Mucosa of stomach (tissue), 1 donor: ENCODE measurements around the gene POLD2.
"Not testable (repeated sequence)": the region's sequence is repeated elsewhere in the genome, so short reads cannot be mapped to it uniquely, and the experiment has no call there.

Experiments
- H3K27me3 ChIP-seq: one replicate; pipeline ENCODE4 v1.7.0; 2013; ENCODE audit warnings: mild to moderate bottlenecking, low read length; ENCODE audit not compliant: control insufficient read depth, insufficient read depth
- H3K36me3 ChIP-seq: one replicate; pipeline ENCODE4 v1.7.0; 2013; ENCODE audit warnings: low read length; ENCODE audit not compliant: control insufficient read depth, insufficient read depth
- H3K4me1 ChIP-seq: one replicate; pipeline ENCODE4 v1.7.0; 2013; ENCODE audit warnings: mild to moderate bottlenecking, low read length; ENCODE audit not compliant: control insufficient read depth, insufficient read depth
- H3K4me3 ChIP-seq: one replicate; pipeline ENCODE4 v1.7.0; 2013; ENCODE audit warnings: low read length
- H3K9ac ChIP-seq: one replicate; pipeline ENCODE4 v1.7.0; 2013; ENCODE audit warnings: mild to moderate bottlenecking, low read length, moderate library complexity
- H3K9me3 ChIP-seq: one replicate; pipeline ENCODE4 v1.7.0; 2013; ENCODE audit warnings: mild to moderate bottlenecking, low read length, moderate library complexity; ENCODE audit not compliant: control insufficient read depth
- donor health status: Pancreatic carcinoma.

POLD2 gene

GRCh38 chr7:44126574-44126973 lies 3.2 kb upstream of the POLD2 start:
- H3K4me1 ChIP-seq, result peaks cover 15% of the 10 kb centered on the region
- not testable (repeated sequence) for H3K9ac ChIP-seq, H3K36me3 ChIP-seq

GRCh38 chr7:44124822-44125202 lies 1.5 kb upstream of the POLD2 start:
- H3K4me3 ChIP-seq, result no peak overlapping the region
- H3K27me3 ChIP-seq, result no peaks in the 10 kb centered on the region
- no peak overlapping the region for H3K9ac ChIP-seq
- peaks cover 20% of the 10 kb centered on the region for H3K4me1 ChIP-seq
- H3K36me3 ChIP-seq, result no peaks in the 10 kb centered on the region
- no peaks in the 10 kb centered on the region for H3K9me3 ChIP-seq

More at GRCh38 chr7:44126574-44126973, 3.2 kb upstream of the POLD2 start:
- not testable (repeated sequence) for H3K9me3 ChIP-seq, H3K27me3 ChIP-seq, H3K4me3 ChIP-seq

GRCh38 chr7:44122529-44122928 lies 819 bp downstream of the POLD2 start:
- Histone ChIP-seq H3K4me1 (peaks cover 20% of the 10 kb centered on the region), H3K4me3 (peak overlapping the region; percentile 66), H3K9me3 (no peaks in the 10 kb centered on the region), H3K9ac (peak overlapping the region; percentile 67), H3K36me3 (no peaks in the 10 kb centered on the region), H3K27me3 (no peaks in the 10 kb centered on the region)

GRCh38 chr7:44121761-44122420 lies 1.5 kb downstream of the POLD2 start:
- no peak overlapping the region for H3K9ac ChIP-seq
- H3K4me1 ChIP-seq, result peaks cover 20% of the 10 kb centered on the region
- H3K9me3 ChIP-seq, result no peaks in the 10 kb centered on the region
- H3K36me3 ChIP-seq, result no peaks in the 10 kb centered on the region
- no peaks in the 10 kb centered on the region for H3K27me3 ChIP-seq
- H3K4me3 ChIP-seq, result no peak overlapping the region

GRCh38 chr7:44120395-44120794 lies 3.0 kb downstream of the POLD2 start:
- H3K4me1 ChIP-seq, result peaks cover 20% of the 10 kb centered on the region
- H3K27me3 ChIP-seq, result no peaks in the 10 kb centered on the region
- H3K36me3 ChIP-seq, result no peaks in the 10 kb centered on the region
- no peaks in the 10 kb centered on the region for H3K9me3 ChIP-seq
- H3K9ac ChIP-seq, result no peak overlapping the region
- no peak overlapping the region for H3K4me3 ChIP-seq

GRCh38 chr7:44119829-44120380 lies 3.4 kb downstream of the POLD2 start:
- Histone ChIP-seq H3K4me3 (no peak overlapping the region), H3K4me1 (peaks cover 20% of the 10 kb centered on the region), H3K9me3 (no peaks in the 10 kb centered on the region), H3K36me3 (no peaks in the 10 kb centered on the region), H3K9ac (no peak overlapping the region), H3K27me3 (no peaks in the 10 kb centered on the region)

GRCh38 chr7:44117801-44118429 lies 5.4 kb downstream of the POLD2 start:
- Histone ChIP-seq H3K9me3 (no peaks in the 10 kb centered on the region), H3K4me3 (no peak overlapping the region), H3K36me3 (peaks cover 5% of the 10 kb centered on the region), H3K9ac (no peak overlapping the region), H3K27me3 (no peaks in the 10 kb centered on the region), H3K4me1 (peaks cover 18% of the 10 kb centered on the region)

GRCh38 chr7:44116789-44117666 lies 6.3 kb downstream of the POLD2 start:
- H3K27me3 ChIP-seq, result no peaks in the 10 kb centered on the region
- H3K4me1 ChIP-seq, result peaks cover 10% of the 10 kb centered on the region
- H3K9ac ChIP-seq, result no peak overlapping the region
- peaks cover 5% of the 10 kb centered on the region for H3K36me3 ChIP-seq
- H3K4me3 ChIP-seq, result no peak overlapping the region
- no peaks in the 10 kb centered on the region for H3K9me3 ChIP-seq

GRCh38 chr7:44116087-44116788 lies 7.1 kb downstream of the POLD2 start:
- H3K27me3 ChIP-seq, result no peaks in the 10 kb centered on the region
- H3K4me1 ChIP-seq, result peaks cover 2% of the 10 kb centered on the region
- H3K36me3 ChIP-seq, result peaks cover 5% of the 10 kb centered on the region
- H3K9ac ChIP-seq, result no peak overlapping the region
- H3K4me3 ChIP-seq, result no peak overlapping the region
- H3K9me3 ChIP-seq, result no peaks in the 10 kb centered on the region

- no peaks in the 10 kb centered on the region for H3K27me3 ChIP-seq
Measured at GRCh38 chr7:44114586-44115310, 8.6 kb downstream of the POLD2 start.

GRCh38 chr7:44113764-44114354 lies 9.5 kb downstream of the POLD2 start:
- H3K27me3 ChIP-seq, result no peaks in the 10 kb centered on the region
- no peak overlapping the region for H3K9ac ChIP-seq
- H3K4me1 ChIP-seq, result no peaks in the 10 kb centered on the region
- no peaks in the 10 kb centered on the region for H3K9me3 ChIP-seq
- peaks cover 5% of the 10 kb centered on the region for H3K36me3 ChIP-seq
- H3K4me3 ChIP-seq, result no peak overlapping the region

More at GRCh38 chr7:44114586-44115310, 8.6 kb downstream of the POLD2 start:
- Histone ChIP-seq H3K4me3 (no peak overlapping the region), H3K4me1 (no peaks in the 10 kb centered on the region), H3K36me3 (peaks cover 5% of the 10 kb centered on the region), H3K9me3 (no peaks in the 10 kb centered on the region), H3K9ac (no peak overlapping the region)
